M059J (cell line): Measurements from ENCODE around the gene FNTB. TPM values are rescaled to one million over a fixed set of nuclear protein-coding genes. Genes with fewer than 3 reads are reported as not detected.
"Not testable (repeated sequence)": the region's sequence is repeated elsewhere in the genome, so short reads cannot be mapped to it uniquely, and the experiment has no call there.

Experiments used
- DNase-seq: peaks from one replicate; pipeline ENCODE4 v3.0.0-alpha.2; 2012; ENCODE audit warnings: low read depth
- total RNA-seq: library from RNA; depleted of rRNA; stranded (reverse); fragments of >200 nt; shearing (Covaris generic); gene quantifications from 2 replicates; pipeline ENCODE4 v1.2.3, GENCODE V29; 2014

FNTB gene
- total RNA-seq, 1 experiment from 2014 or later = 23.7 TPM

- no peak for DNase-seq
These were observed 98.1 kb downstream of the FNTB start for GRCh38 chr14:65084554-65085505.

GRCh38 chr14:65086686-65087085 is 100.0 kb downstream of the FNTB start:
- DNase-seq = not testable (repeated sequence)

GRCh38 chr14:65087835-65088234 is 101.1 kb downstream of the FNTB start:
- DNase-seq = not testable (repeated sequence)

GRCh38 chr14:65092349-65092748 is 105.7 kb downstream of the FNTB start:
- no peak for DNase-seq

- peak; percentile 52 for DNase-seq
These were observed 109.0 kb downstream of the FNTB start for GRCh38 chr14:65095633-65096205.

- DNase-seq = peak; percentile 12
These were observed 109.8 kb downstream of the FNTB start for GRCh38 chr14:65096323-65097089.

GRCh38 chr14:65098586-65098985 is 111.9 kb downstream of the FNTB start:
- peak; percentile 20 for DNase-seq

GRCh38 chr14:65100922-65101541 is 114.3 kb downstream of the FNTB start:
- DNase-seq = no peak

GRCh38 chr14:65101631-65102440 is 115.1 kb downstream of the FNTB start:
- DNase-seq = no peak

- peak; percentile 98 for DNase-seq
These were observed 115.9 kb downstream of the FNTB start, which contains the start of gene MAX for GRCh38 chr14:65102441-65103149. Gene MAX (minus strand): TSS chr14:65102517. CDS start chr14:65102339, 178 bp downstream.

GRCh38 chr14:65103150-65103760 is 116.6 kb downstream of the FNTB start:
- peak; percentile 20 for DNase-seq

GRCh38 chr14:65104791-65105190 is 118.1 kb downstream of the FNTB start:
- no peak for DNase-seq

GRCh38 chr14:65106316-65106715 is 119.6 kb downstream of the FNTB start:
- DNase-seq = no peak

GRCh38 chr14:65106736-65107135 is 120.0 kb downstream of the FNTB start:
- no peak for DNase-seq

- no peak for DNase-seq
These were observed 120.5 kb downstream of the FNTB start for GRCh38 chr14:65107200-65107599.

GRCh38 chr14:65109357-65109756 is 122.7 kb downstream of the FNTB start:
- no peak for DNase-seq

- DNase-seq = no peak
These were observed 123.8 kb downstream of the FNTB start for GRCh38 chr14:65110525-65110924.
